Vagina (tissue), 2 donors: ENCODE results near the gene SERPINB10. TPM values are rescaled to one million over a fixed set of nuclear protein-coding genes. Genes with fewer than 3 reads are reported as not detected.

ENCODE experiments used
- DNase-seq, 2 donors: peaks; one replicate each; pipeline ENCODE4 v3.0.0-alpha.2; 2017; ENCODE audit errors: extremely low spot score in 2 of 2
- H3K27ac ChIP-seq: fragments of 200-600 bp; sonication (generic); one replicate; pipeline ENCODE4 v1.5.1; 2019
- H3K27me3 ChIP-seq: fragments of 200-600 bp; sonication (generic); one replicate; pipeline ENCODE4 v1.5.1; 2019
- H3K36me3 ChIP-seq, 2 donors: fragments of 200-600 bp; sonication (generic); one replicate each; pipeline ENCODE4 v1.5.1; 2017 to 2019
- H3K4me1 ChIP-seq: fragments of 200-600 bp; sonication (generic); one replicate; pipeline ENCODE4 v1.5.1; 2019
- H3K4me3 ChIP-seq, 2 donors: fragments of 200-600 bp; sonication (generic); 1 replicate in 1 of 2; 2 replicates in 1 of 2; pipeline ENCODE4 v1.5.1; 2016 to 2019
- H3K9me3 ChIP-seq: fragments of 200-600 bp; sonication (generic); one replicate; pipeline ENCODE4 v1.5.1; 2019
- POLR2A ChIP-seq, 2 donors: fragments of 450-650 bp; IDR thresholded peaks; one replicate each; pipeline ENCODE4 v1.6.1; 2017; ENCODE audit warnings: antibody characterized with exemption in 2 of 2, mild to moderate bottlenecking in 2 of 2, moderate library complexity in 2 of 2
- POLR2AphosphoS5 ChIP-seq, 2 donors: sonication (generic); formaldehyde crosslinking; IDR thresholded peaks; one replicate each; pipeline ENCODE4 v1.9.0; 2017; ENCODE audit warnings: antibody characterized with exemption in 2 of 2, mild to moderate bottlenecking in 2 of 2, low read depth in 1 of 2; ENCODE audit not compliant: insufficient read depth in 1 of 2
- intact Hi-C: fragments of 100-400 bp; cut with DNase I; formaldehyde crosslinking; loops from one replicate; pipeline ENCODE4 v1.15.1; 2023
- total RNA-seq: library from RNA; depleted of rRNA; stranded (reverse); fragments of >200 nt; gene quantifications from one replicate; pipeline ENCODE4 v1.2.3, GENCODE V29; 2016
- TF ChIP-seq, protein P1 (sequence below), 3 experiments: fragments of 450-650 bp in 2 of 3; fragments of 200-600 bp in 1 of 3; sonication (generic) in 1 of 3; IDR thresholded peaks; one replicate each; pipeline ENCODE4 v1.5.1; 2017 to 2019; ENCODE audit warnings: antibody characterized with exemption in 3 of 3, mild to moderate bottlenecking in 2 of 3, moderate library complexity in 2 of 3

Gene SERPINB10
- total RNA-seq, 1 donor from 2014 or later = 0.98 TPM

- no peaks in the 10 kb centered on the region for H3K27me3 ChIP-seq
- no peak for DNase-seq
- no peak overlapping the region for H3K27ac ChIP-seq
- H3K36me3 ChIP-seq = no peaks in the 10 kb centered on the region
- H3K4me1 ChIP-seq = peaks cover 6% of the 10 kb centered on the region
- H3K4me3 ChIP-seq = no peak overlapping the region
- H3K9me3 ChIP-seq = no peaks in the 10 kb centered on the region
- TF ChIP-seq POLR2A (IDR thresholded peaks at IDR 0.05) = no peak
- peak in 1 of 2 donors; percentile 14 for TF ChIP-seq POLR2AphosphoS5 (IDR thresholded peaks at IDR 0.05; ENCODE audit: insufficient read depth in 1 of 2, low read depth in 1 of 2)
- TF ChIP-seq, protein P1, sequence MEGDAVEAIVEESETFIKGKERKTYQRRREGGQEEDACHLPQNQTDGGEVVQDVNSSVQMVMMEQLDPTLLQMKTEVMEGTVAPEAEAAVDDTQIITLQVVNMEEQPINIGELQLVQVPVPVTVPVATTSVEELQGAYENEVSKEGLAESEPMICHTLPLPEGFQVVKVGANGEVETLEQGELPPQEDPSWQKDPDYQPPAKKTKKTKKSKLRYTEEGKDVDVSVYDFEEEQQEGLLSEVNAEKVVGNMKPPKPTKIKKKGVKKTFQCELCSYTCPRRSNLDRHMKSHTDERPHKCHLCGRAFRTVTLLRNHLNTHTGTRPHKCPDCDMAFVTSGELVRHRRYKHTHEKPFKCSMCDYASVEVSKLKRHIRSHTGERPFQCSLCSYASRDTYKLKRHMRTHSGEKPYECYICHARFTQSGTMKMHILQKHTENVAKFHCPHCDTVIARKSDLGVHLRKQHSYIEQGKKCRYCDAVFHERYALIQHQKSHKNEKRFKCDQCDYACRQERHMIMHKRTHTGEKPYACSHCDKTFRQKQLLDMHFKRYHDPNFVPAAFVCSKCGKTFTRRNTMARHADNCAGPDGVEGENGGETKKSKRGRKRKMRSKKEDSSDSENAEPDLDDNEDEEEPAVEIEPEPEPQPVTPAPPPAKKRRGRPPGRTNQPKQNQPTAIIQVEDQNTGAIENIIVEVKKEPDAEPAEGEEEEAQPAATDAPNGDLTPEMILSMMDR (IDR thresholded peaks at IDR 0.05) = no peak
- intact Hi-C loops = no loop called here
Observed at GRCh38 chr18:63965716-63966330, 58.1 kb downstream of the SERPINB10 start.

DNA sequence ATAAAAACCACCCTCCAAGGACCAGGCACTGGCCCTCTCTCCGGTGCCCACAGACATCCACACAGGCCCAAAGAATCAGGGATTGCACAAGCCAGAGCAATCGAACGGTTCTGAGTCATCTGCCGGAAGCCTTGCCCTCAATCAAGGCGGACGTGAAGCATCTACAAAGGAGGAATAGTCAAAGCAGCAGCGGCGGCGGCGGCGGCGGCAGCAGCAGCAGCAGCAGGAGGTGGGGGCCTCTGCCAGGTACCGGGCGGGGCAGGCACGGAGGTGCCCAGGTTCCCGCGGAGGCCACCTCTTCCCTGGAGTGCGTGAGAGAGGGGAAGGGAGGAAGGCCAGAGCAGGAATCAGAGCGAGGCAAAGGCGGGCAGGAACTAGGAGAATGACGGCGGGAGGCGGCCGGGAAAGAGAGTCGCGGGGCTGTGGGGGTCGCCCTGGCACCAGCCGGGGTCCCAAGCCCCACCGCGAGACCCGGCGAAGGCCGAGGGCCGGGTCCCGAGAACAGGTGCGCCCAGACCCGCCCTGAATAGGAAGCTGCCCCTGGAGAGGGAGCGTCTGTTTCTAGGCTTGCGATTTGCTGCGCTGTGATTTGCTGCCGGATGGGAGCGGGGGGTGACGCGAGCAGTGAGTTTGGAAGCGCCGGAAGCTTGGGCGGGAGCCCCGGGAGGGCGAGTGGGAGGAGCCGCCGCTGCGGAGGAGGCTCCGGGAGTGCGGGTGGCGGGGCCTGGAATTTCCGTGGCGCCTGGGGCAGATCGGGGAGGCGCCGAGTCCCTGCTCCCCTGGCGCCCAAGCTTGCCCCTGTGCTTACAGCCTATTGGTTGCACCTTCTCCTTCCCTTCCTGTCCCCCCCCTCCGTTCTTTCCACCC is 62.4 kb downstream of the SERPINB10 start, which contains the start of gene SERPINB8:
SERPINB8 (plus strand) TSS at position 140 of the 867 bp plus-strand sequence. CDS start 8,228 bp downstream, outside the sequence.
- Histone ChIP-seq H3K9me3 (no peaks in the 10 kb centered on the region), H3K36me3 (no peaks in the 10 kb centered on the region), H3K27ac (peak within 1 kb of the TSS; percentile 94), H3K4me3 (peak within 1 kb of the TSS; percentile 63 to 77), H3K4me1 (peaks cover 13% of the 10 kb centered on the region), H3K27me3 (no peaks in the 10 kb centered on the region)
- TF ChIP-seq, protein P1 (IDR thresholded peaks at IDR 0.05) = no peak
- TF ChIP-seq POLR2A (IDR thresholded peaks at IDR 0.05) (peak in 1 of 2 donors; percentile 46), POLR2AphosphoS5 (IDR thresholded peaks at IDR 0.05; ENCODE audit: insufficient read depth in 1 of 2, low read depth in 1 of 2) (peak; percentile 54 to 93)
- DNase-seq = peak in 1 of 2 donors; percentile 95
- intact Hi-C loops = no loop called here

- intact Hi-C loops = no loop called here
- no peak for DNase-seq
- TF ChIP-seq POLR2AphosphoS5 (IDR thresholded peaks at IDR 0.05; ENCODE audit: insufficient read depth in 1 of 2, low read depth in 1 of 2) = no peak
- TF ChIP-seq, protein P1 (IDR thresholded peaks at IDR 0.05) = no peak
- TF ChIP-seq POLR2A (IDR thresholded peaks at IDR 0.05) = no peak
Observed at GRCh38 chr18:63970809-63971205, 63.0 kb downstream of the SERPINB10 start.

GRCh38 chr18:63971320-63972001 is 63.7 kb downstream of the SERPINB10 start:
- DNase-seq = no peak
- Histone ChIP-seq H3K27me3 (no peaks in the 10 kb centered on the region), H3K9me3 (no peaks in the 10 kb centered on the region), H3K4me1 (peaks cover 13% of the 10 kb centered on the region), H3K36me3 (no peaks in the 10 kb centered on the region), H3K4me3 (peak overlapping the region; percentile 63 to 77), H3K27ac (peak overlapping the region; percentile 94)
- TF ChIP-seq POLR2AphosphoS5 (IDR thresholded peaks at IDR 0.05; ENCODE audit: insufficient read depth in 1 of 2, low read depth in 1 of 2) (no peak), POLR2A (IDR thresholded peaks at IDR 0.05) (no peak)
- intact Hi-C loops = no loop called here

More at GRCh38 chr18:63970809-63971205, 63.0 kb downstream of the SERPINB10 start:
- Histone ChIP-seq H3K27me3 (no peaks in the 10 kb centered on the region), H3K4me1 (peaks cover 13% of the 10 kb centered on the region), H3K4me3 (peak overlapping the region; percentile 63 to 77), H3K27ac (peak overlapping the region; percentile 94), H3K36me3 (no peaks in the 10 kb centered on the region), H3K9me3 (no peaks in the 10 kb centered on the region)

DNA sequence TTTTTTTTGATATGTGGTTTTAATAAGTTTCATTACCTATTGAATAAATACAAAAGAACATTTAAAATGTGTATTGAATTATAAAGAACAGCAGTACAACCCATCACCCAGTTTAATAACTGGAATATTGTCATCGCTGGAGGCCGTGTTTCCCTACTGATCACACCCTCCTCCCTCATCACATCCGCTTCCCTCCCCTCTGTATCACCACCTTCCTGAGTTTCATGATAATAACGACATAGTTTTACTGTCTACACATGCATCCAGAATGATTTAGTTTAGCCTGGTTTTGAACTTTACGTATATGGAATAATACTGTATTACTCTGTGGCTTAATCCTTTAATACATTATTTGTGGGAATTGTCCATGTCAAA is 64.2 kb downstream of the SERPINB10 start:
- no peaks in the 10 kb centered on the region for H3K36me3 ChIP-seq
- no peak overlapping the region for H3K4me3 ChIP-seq
- TF ChIP-seq POLR2AphosphoS5 (IDR thresholded peaks at IDR 0.05; ENCODE audit: insufficient read depth in 1 of 2, low read depth in 1 of 2) = no peak
- TF ChIP-seq, protein P1 (IDR thresholded peaks at IDR 0.05) = no peak
- TF ChIP-seq POLR2A (IDR thresholded peaks at IDR 0.05) = no peak
- H3K4me1 ChIP-seq = peaks cover 13% of the 10 kb centered on the region
- H3K27ac ChIP-seq = no peak overlapping the region
- H3K27me3 ChIP-seq = no peaks in the 10 kb centered on the region
- intact Hi-C loops = no loop called here
- no peaks in the 10 kb centered on the region for H3K9me3 ChIP-seq
- DNase-seq = no peak
